NOMO-1 treated with DMSO at 0.1 percent for 48 hours (cell line): Measurements from ENCODE around the gene KIF7.

Experiments
- DNase-seq: peaks from one replicate; lab custom pipeline; 2025; ENCODE audit not compliant: unreplicated experiment; lab: John Stamatoyannopoulos, UW

The KIF7 gene

GRCh38 chr15:89648106-89649012 is 6.9 kb downstream of the KIF7 start:
- DNase-seq, result no peak

- peak; percentile 11 for DNase-seq
These were observed 7.9 kb downstream of the KIF7 start for GRCh38 chr15:89647191-89647851.

- no peak for DNase-seq
These were observed 8.7 kb downstream of the KIF7 start for GRCh38 chr15:89646416-89647141.

GRCh38 chr15:89645680-89646079 is 9.6 kb downstream of the KIF7 start:
- DNase-seq, result no peak

- DNase-seq, result no peak
These were observed 13.2 kb downstream of the KIF7 start for GRCh38 chr15:89642106-89642505.

- DNase-seq, result no peak
These were observed 14.2 kb downstream of the KIF7 start for GRCh38 chr15:89641053-89641452.

GRCh38 chr15:89640245-89640644 is 15.0 kb downstream of the KIF7 start:
- no peak for DNase-seq

- no peak for DNase-seq
These were observed 21.7 kb downstream of the KIF7 start for GRCh38 chr15:89633585-89633984.

GRCh38 chr15:89632563-89633430 is 22.5 kb downstream of the KIF7 start:
- no peak for DNase-seq

- DNase-seq, result no peak
These were observed 23.4 kb downstream of the KIF7 start for GRCh38 chr15:89631902-89632264.

- DNase-seq, result no peak
These were observed 24.0 kb downstream of the KIF7 start for GRCh38 chr15:89630974-89631901.

- DNase-seq, result no peak
These were observed 25.0 kb downstream of the KIF7 start for GRCh38 chr15:89630260-89630659.

- no peak for DNase-seq
These were observed 25.4 kb downstream of the KIF7 start for GRCh38 chr15:89629829-89630228.

- DNase-seq, result no peak
These were observed 26.2 kb downstream of the KIF7 start for GRCh38 chr15:89628806-89629715.

- no peak for DNase-seq
These were observed 27.0 kb downstream of the KIF7 start for GRCh38 chr15:89628301-89628700.

GRCh38 chr15:89627256-89627970 is 27.9 kb downstream of the KIF7 start:
- DNase-seq, result no peak

- no peak for DNase-seq
These were observed 29.6 kb downstream of the KIF7 start for GRCh38 chr15:89625716-89626115.

GRCh38 chr15:89623165-89623564 is 32.1 kb downstream of the KIF7 start:
- DNase-seq, result no peak
